Hematopoietic multipotent progenitor cell treated with erythropoietin and hydrocortisone succinate and interleukin-3 and kit ligand, for 4 days (in vitro differentiated cells): Measurements from ENCODE around the gene CUL5.
A peak's percentile ranks its signal among the peaks of the same experiment; 100 is the strongest.
"Not testable (repeated sequence)": the region's sequence is repeated elsewhere in the genome, so short reads cannot be mapped to it uniquely, and the experiment has no call there.

Experiments
- DNase-seq: peaks from one replicate; pipeline ENCODE4 v3.0.0-alpha.2; 2015

Gene CUL5

DNA sequence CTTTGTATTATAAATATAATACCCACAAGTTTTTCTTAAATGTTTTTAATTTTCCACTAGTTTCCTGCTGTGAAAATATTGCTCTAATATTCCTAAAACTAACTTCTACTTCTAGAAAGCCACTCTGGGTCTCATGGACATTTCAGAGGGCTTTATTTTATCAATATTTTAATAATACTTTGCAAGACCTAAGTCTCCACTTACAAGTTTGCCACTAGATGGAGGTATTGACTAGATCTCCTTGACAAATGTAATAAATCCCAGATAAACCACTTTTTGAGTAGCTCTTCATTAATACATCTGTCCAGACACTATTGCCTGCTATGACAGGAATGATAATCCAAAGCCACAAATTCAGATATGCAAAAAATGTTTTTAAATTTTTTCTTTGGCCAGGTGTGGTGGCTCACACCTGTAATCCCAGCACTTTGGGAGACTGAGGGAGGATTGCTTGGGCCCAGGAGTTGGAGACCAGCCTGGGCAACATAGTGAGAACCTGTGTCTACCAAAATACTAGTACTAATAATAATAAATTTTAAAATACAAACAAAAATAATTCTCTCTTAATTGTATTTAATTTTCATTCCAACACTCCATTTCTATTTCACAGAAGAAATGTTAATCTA lies 109.2 kb downstream of the CUL5 start:
- peak; percentile 87 for DNase-seq

DNA sequence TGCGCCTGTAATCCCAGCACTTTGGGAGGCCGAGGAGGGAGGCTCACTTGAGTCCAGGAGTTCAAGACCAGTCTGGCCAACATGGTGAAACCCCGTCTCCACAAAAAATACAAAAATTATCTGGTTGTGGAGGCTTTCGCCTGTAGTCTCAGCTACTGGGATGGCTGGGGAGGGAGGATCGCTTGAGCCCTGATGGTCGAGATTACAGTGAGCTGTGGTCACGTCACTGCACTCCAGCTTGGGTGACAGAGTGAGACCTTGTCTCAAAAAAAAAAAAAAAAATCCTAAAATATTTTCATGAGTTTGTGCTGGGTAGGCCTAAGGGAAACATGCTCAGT lies 112.2 kb downstream of the CUL5 start:
- not testable (repeated sequence) for DNase-seq

DNA sequence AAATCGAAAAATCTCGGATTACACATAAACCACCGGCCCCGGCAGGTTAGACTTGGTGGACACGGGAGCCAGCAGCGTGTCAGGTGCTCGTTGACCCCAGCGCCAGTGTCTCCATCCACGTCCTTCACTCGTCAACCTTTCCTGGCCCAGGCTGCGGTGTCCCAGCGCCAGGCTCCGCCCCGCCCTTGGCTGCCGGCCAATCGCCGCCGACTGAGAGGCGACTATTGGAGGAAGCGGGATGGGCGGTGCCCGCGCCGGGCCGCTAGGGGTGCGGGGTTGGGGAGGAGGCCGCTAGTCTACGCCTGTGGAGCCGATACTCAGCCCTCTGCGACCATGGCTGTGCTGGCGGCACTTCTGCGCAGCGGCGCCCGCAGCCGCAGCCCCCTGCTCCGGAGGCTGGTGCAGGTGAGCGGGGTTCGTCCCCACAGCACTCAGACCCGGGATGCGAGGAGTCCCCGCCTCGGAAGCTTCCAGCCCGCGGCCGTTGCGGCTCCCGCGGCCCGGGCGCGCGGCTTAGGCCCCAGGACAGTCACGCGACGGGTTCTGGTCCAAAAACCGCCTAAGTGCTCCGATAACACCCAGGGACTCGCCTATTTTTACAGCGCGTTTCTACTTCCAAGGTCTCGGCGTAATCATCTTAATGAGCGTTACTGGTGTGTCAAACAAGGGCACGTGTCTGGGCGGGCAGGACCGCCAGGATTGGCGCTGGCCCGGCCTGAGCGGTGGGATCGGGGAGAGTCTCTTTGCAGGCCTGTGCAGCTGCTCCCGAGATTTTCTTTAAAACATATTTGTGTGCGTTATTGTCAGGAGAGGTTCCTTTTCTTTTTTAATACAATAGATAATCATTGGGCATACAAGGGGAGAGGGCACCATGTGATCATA lies 112.8 kb downstream of the CUL5 start, which contains the start of gene ACAT1:
Gene ACAT1 (plus strand): TSS at position 294 of the 882 bp plus-strand sequence. CDS start 40 bp downstream, at position 334.
- DNase-seq, result peak; percentile 98

DNA sequence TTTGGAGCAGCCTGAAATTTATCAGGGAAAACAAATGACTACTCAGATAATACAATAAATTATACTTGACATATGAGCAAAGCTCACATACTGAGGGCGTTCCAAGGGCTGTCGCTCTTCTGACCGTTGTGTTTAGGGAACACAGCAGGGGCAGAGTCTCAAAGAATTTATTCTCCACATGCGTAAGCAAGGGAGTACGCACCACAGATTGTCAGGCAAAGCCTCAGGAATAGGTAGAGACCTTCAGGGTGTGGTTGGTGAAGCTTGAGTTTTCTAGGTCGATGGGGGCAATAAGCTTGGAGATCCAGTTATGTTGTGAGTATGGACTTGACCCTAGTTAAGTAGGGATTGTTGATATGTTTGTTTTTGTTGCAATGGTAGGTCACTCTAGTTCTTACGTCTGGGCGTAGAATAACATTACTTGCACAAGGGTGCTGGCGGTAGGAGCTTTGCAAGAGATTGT lies 113.5 kb downstream of the CUL5 start:
- DNase-seq, result peak; percentile 29

DNA sequence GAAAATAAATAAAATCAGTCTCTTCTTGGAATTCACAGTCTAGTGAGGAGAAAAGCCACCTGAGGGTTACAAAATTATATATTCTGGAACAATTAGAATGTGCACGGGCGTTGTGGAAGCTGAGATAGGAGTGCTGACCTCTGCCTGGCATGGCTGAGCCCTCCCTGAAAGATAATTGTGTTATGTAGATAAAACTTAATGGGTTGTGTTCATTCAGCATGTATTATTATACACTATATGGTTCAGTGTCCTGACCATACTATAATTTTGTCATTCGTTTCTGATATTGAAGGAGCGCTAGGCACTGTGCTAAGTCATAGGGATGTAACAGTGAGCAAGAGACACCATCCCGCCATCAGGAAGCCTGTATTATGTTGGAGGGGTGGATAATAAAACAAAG lies 116.4 kb downstream of the CUL5 start:
- DNase-seq, result peak; percentile 41

DNA sequence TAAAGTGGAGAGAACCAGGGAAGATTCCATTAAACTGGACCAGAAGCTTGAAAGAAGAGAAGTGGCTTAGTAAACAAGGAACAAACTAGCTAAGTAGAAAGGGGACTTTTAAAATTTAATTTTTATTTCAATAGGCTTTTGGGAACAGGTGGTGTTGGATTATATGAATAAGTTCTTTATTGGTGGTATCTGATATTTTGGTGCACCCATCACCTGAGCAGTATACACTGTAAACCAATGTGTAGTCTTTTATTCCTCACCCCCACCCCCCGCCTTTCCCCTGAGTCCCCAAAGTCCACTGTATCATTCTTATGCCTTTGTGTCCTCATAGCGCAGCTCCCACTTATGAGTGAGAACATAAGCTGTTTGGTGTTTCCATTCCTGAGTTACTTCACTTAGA lies 120.1 kb downstream of the CUL5 start:
- no peak for DNase-seq

DNA sequence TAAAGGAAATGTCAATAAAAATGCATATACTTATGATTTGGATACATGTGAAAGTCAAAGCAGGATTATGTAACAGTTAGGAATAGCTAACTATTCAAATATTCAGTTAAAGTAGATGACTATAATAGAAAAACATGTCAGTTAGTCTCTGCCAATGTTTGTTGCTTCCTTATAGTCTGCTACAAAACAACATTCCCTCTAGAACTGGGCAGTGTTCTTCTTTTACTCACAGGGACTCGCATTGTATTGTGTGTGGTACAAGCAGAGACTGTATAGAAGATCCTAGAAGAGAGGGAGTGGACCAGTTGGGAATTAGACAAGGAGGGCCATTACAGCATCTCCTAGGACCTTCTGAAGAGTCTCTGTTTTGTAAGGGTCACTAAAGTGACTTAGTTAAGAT lies 123.3 kb downstream of the CUL5 start:
- DNase-seq, result no peak

DNA sequence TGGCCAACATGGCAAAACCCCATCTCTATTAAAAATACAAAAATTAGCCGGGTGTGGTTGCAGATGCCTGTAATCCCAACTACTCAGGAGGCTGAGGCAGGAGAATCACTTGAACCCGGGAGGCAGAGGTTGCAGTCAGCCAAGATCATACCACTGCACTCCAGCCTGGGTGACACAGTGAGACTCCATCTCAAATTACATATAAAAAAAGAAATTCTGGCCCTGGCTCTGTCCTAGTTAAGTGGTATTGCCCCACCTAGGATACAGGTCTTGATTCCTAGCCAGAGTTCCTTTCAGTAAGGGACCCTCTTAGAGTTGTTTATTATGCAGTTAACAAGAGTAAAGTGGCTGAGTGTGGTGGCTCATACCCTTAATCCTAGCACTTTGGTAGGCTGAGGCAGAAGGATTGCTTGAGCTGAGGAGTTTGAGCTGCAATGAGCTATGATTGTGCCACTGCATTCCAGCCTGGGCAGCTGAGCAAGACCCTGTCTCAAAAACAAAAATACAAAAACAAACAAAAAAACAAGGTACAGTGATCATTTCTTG lies 124.4 kb downstream of the CUL5 start:
- not testable (repeated sequence) for DNase-seq

DNA sequence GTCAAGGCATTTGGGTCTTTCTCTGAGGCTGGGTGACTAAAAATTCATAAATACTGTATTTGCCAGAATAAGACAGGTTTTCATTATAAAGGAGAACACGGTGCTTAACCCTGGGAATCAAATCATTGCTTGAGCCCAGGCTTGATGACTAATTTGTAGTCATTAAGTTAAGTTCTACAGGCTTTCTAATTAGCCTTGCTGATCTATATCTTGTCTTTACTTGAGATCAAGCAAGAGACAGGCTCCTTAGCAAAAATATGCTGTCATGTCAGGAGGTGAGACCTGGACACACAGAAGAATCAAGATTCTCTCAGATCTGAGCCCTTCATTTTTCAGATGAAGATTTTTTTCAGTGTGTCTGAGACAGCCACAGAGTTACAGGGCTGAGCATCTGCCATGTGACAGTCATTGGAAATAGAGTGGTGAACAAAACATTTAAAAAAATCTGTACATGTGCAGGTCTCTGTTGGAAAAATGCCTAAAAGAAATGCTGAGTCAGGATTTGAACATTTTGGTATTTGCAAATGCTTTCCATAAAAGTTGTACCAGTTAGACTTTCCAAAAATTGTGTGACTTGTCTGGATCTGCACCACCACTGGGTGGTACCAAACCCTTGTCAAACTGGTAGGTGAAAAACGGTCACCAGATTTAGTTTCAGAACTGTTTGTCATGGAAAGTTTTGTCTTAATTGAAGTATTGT lies 127.3 kb downstream of the CUL5 start:
- DNase-seq, result peak; percentile 57

DNA sequence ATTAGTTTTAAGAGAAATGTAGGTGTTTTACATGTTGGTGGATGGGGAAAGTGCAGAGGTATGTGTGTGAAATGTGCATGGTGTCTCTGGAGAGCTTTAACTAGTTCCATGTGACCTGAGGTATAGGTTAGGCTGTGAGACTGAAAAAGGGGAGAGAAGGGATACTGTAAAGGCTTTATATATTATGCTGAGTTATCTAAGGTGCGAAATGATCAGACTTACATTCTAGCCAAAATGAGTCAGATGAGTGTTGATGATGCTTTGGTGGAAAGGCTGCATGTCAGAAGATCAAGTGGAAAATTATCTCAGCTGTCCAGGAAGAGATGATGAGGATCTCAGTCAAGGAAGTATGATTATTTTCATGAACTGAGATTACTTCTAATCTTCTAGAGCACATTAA lies 128.5 kb downstream of the CUL5 start:
- DNase-seq, result no peak

DNA sequence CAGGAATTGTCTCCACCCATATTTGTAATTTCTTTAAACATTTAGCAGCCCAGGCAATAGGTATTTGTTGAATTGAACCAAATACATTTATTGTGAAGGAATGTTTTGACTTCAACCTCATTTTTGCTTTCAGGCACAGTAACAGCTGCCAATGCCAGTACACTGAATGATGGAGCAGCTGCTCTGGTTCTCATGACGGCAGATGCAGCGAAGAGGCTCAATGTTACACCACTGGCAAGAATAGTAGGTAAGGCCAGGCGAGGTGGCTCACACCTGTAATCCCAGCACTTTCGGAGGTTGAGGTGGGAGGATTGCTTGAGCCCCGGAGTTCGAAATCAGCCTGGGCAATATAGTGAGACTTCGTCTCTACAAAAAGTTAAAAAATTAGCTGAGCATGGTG lies 133.6 kb downstream of the CUL5 start:
- no peak for DNase-seq

DNA sequence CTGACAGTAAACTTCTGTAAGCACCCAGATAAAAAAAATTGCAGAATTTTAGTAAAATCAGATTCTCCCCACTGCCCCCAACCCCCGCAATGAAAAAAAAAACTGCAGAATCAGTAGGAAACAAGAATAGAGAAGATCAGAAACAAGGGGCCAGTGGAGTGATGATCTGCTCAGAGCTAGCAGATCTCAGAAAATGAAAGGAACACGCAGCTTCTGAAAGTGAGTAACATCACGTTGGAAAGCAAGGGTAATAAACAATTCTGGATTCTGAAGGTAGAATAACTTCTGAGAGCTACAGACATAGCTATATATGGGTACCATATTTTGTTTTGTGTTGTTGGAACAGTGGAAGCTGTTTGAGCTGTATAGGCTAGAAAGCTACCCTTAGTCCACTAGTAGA lies 135.9 kb downstream of the CUL5 start:
- DNase-seq, result no peak

DNA sequence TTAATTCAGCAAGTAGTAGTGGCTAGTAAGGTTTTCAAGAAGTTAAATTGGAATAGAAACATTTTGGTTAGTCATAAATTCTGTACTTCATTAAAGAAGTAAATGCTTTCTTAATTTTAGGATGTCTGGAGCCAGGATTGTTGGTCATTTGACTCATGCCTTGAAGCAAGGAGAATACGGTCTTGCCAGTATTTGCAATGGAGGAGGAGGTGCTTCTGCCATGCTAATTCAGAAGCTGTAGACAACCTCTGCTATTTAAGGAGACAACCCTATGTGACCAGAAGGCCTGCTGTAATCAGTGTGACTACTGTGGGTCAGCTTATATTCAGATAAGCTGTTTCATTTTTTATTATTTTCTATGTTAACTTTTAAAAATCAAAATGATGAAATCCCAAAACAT lies 138.5 kb downstream of the CUL5 start:
- no peak for DNase-seq

DNA sequence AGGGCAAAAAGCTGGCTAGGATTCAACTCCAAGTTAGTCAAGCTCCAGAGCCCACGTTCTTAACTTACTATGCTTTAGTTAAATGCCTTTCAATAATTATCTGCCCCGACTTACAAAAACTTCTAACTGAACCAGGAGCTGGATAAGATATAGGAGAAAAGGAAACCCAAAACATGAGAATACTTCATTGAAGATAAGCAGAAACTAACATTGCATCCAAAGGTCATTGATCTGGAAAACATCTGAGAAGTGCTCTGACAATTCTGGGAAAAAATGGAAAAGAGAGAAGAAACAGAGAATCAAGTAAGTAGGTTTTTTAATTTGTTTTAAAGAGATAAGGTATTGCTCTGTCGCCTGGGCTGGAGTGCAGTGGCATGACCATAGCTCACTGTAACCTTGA lies 139.9 kb downstream of the CUL5 start:
- DNase-seq, result no peak

DNA sequence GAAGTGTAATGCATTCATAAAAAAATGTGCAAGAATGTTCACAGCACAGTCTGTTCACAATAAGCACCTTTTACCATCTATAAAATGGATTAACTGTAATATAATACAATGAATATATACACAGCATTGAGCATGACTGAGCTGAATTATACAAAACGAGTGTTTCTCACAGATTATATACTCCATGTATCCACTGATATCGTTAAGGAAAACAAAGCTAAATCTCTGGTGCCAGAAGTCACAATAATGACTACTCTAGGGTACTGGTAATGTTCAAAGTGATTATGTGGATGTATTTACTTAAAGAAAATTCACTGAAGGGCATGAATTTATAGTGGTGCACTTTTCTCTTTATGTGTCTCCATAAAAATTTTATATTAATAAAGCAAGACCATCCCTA lies 145.9 kb downstream of the CUL5 start:
- DNase-seq, result no peak
